ENCODE results near the gene TMUB2. TPM values are rescaled to one million over a fixed set of nuclear protein-coding genes. Genes with fewer than 3 reads are reported as not detected.

The TMUB2 gene
- total RNA-seq, 2 experiments from 2014 or later, result 42.2 to 42.7 TPM

DNA sequence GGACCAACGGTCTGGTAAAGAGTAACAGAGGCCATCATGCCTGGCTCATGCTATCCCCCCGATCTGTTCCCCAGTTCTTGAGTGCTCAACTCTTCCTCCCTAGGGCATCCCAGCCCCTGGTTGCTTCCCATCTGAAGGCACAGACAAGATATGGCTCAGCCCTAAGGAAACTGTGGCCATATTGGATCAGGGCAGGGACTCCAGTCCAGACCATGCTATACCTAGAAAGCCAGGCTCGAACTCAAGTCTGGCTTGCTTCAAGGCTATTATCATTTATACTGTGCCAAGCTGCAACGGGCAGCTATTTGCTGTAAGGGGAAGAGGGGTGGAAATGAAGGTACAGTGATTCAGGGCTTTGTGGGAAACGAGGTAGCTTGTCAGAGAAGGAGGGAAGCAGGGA is 29.9 kb downstream of the TMUB2 start:
- Mint-ChIP-seq H3K27me3 (no peaks in the 10 kb centered on the region), H3K36me3 (ENCODE audit: low read depth) (peaks cover 54% of the 10 kb centered on the region), H3K27ac (peak overlapping the region; percentile 81), H3K4me3 (peak overlapping the region; percentile 90), H3K9me3 (no peaks in the 10 kb centered on the region), H3K4me1 (peaks cover 41% of the 10 kb centered on the region)
- ChIA-PET POLR2A (interaction anchor here (0.7 to 18.0 kb wide), 9 partner anchors 22 to 1100 kb away, joined by 3 to 504 read pairs (median 3); partner anchors contain the start of genes ATXN7L3, HDAC5, MAP3K14 and SLC25A39), CTCF (interaction anchor here (0.9 to 3.8 kb wide), 6 partner anchors 9 to 129 kb away, joined by 4 to 31 read pairs (median 4); partner anchors contain the start of genes ATXN7L3, GRN and TMUB2)
- DNase-seq, result no peak

DNA sequence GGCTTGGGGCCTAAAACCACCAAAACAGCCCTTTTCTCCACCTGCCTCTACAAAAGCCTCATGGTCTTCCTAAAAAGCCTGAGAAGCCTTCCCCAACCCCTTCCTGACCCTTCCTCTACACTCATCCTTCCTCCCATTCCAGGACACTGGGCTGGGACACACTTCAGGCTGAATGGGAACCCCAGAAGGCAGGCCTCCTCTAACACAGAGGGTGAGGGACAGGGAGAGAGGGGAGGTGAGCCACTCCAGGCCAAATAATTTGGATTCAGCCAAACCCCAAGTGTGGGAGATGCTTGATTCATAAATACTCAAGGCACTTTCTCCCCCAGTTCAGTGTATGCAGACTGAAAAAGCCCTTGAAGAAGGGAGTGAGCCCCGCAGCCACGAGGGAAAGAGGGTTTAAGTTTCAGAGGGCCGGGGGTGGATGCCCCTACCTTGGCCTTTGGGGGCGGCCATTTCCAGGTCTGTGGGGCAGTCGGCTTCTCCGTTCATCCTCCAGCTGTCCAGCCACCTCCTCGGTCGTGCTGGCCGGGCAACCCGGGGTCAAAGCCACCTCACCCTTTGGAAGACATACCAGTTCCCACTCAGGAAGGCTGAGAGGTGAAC is 31.1 kb downstream of the TMUB2 start:
- Mint-ChIP-seq H3K4me3 (peak overlapping the region; percentile 90), H3K36me3 (ENCODE audit: low read depth) (peaks cover 52% of the 10 kb centered on the region), H3K9me3 (no peaks in the 10 kb centered on the region), H3K27ac (peak overlapping the region; percentile 81), H3K4me1 (peaks cover 47% of the 10 kb centered on the region), H3K27me3 (no peaks in the 10 kb centered on the region)
- peak; percentile 45 for DNase-seq
- ChIA-PET POLR2A (interaction anchor here (0.5 to 18.0 kb wide), 6 partner anchors 8 to 850 kb away, joined by 3 to 504 read pairs (median 8); partner anchors contain the start of genes ATXN7L3, HDAC5, SLC25A39 and TMUB2), CTCF (interaction anchor here (0.6 to 4.4 kb wide), 14 partner anchors 7 to 320 kb away, joined by 3 to 47 read pairs (median 6); partner anchors contain the start of genes GRN, TMEM101 and TMUB2)

DNA sequence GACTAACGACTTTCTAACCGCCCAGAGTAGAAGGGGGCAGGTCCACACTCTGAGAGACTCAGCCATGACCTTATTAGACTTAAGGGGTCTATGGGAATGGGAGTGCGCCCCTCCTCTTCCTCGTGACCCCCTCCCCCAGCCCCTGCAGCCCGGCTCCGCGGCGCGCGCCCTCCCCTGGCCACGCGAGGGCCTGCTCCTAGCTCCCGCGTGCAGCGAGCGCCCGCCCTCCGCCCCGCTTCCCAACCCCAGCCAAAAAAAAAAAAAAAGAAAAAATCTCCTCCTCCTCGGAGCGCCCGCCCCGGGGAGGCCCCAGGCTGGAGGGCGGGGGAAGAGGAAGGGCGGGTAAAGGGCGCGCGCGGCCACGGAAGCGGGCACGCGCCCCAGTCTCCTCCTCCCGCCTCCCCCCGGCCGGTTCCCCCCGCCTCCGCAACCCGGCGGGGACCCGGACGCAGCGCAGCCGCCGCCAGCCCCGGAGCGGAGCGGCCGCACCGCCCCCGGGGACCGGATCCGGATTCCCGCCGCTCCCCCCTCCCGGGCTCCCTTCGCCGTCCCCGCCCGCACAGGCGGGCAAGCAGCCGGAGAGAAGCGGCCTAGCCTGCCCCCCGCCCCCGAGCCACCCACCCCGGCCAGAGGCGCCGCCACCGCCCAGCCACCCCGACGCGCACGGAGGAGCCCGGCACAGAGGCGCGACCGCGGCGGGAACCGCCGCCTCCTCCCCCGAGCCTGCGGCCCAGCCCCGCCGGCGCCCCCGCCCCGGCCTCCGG is 31.8 kb downstream of the TMUB2 start:
- peak overlapping the region; percentile 81 for H3K27ac Mint-ChIP-seq
- H3K4me1 Mint-ChIP-seq, result peaks cover 47% of the 10 kb centered on the region
- peaks cover 45% of the 10 kb centered on the region for H3K36me3 Mint-ChIP-seq (ENCODE audit: low read depth)
- H3K4me3 Mint-ChIP-seq, result peak overlapping the region; percentile 90
- no peaks in the 10 kb centered on the region for H3K27me3 Mint-ChIP-seq
- ChIA-PET POLR2A (interaction anchor here (0.5 to 18.0 kb wide), 6 partner anchors 9 to 851 kb away, joined by 3 to 504 read pairs (median 7); partner anchors contain the start of genes ATXN7L3, SLC25A39 and TMUB2), CTCF (interaction anchor here (0.6 to 4.4 kb wide), 13 partner anchors 8 to 321 kb away, joined by 3 to 47 read pairs (median 6); partner anchors contain the start of genes TMEM101 and TMUB2)
- no peaks in the 10 kb centered on the region for H3K9me3 Mint-ChIP-seq
- DNase-seq, result peak; percentile 89

DNA sequence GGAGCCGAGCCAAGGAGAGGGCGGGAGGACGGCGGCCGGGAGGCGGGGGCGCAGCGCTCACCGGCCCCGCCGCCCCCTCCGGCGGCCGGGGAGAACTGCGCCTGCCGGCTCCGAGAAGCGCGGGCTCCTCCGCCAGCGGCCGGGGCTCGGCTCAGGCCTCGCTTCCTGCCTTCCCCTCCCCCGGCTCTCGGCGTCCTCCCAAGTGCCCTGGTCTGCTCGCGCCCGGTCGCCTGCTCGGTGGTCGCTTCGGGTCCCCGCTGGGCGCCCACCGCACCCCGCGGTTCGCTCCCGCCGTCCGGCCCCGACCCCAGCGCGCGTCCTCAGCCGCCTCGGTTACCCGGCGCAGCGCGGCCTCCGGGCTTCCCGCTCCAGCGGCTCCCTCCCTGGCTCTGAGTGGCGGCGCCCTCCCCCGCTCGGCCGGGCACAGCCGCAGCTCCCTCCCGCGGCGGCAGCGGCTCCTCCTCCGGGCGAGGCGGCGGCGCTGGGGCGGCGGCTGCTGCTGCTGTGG is 32.4 kb downstream of the TMUB2 start:
- POLR2A ChIA-PET, result interaction anchor here (1.1 to 18.0 kb wide), 8 partner anchors 8 to 1006 kb away, joined by 3 to 504 read pairs (median 4); partner anchors contain the start of genes ATXN7L3, HDAC5, SLC25A39 and TMUB2
- CTCF ChIA-PET, result interaction anchor here (1.4 to 4.4 kb wide), 5 partner anchors 9 to 135 kb away, joined by 4 to 47 read pairs (median 11); partner anchors contain the start of gene TMUB2
- Mint-ChIP-seq H3K9me3 (no peaks in the 10 kb centered on the region), H3K27ac (no peak overlapping the region), H3K4me3 (peak overlapping the region; percentile 13), H3K4me1 (peaks cover 42% of the 10 kb centered on the region), H3K27me3 (no peaks in the 10 kb centered on the region), H3K36me3 (ENCODE audit: low read depth) (peaks cover 39% of the 10 kb centered on the region)
- DNase-seq, result peak; percentile 75

GRCh38 chr17:44219616-44220212 is 32.9 kb downstream of the TMUB2 start, which contains the start of gene UBTF:
UBTF (minus strand) TSS chr17:44219675; CDS start chr17:44218229, 1,446 bp downstream.
- H3K36me3 Mint-ChIP-seq (ENCODE audit: low read depth), result peaks cover 33% of the 10 kb centered on the region
- H3K27ac Mint-ChIP-seq, result peak within 1 kb of the TSS; percentile 97
- peak; percentile 67 for DNase-seq
- POLR2A ChIA-PET, result interaction anchor here (0.6 to 18.0 kb wide), 17 partner anchors 8 to 1006 kb away, joined by 3 to 504 read pairs (median 3); partner anchors contain the start of genes ATXN7L3, GRN, HDAC5 and NMT1
- H3K9me3 Mint-ChIP-seq, result no peaks in the 10 kb centered on the region
- H3K27me3 Mint-ChIP-seq, result no peaks in the 10 kb centered on the region
- CTCF ChIA-PET, result interaction anchor here (0.7 to 4.4 kb wide), 6 partner anchors 9 to 276 kb away, joined by 3 to 47 read pairs (median 5); partner anchors contain the start of gene TMUB2
- H3K4me3 Mint-ChIP-seq, result peak within 1 kb of the TSS; percentile 90
- peaks cover 40% of the 10 kb centered on the region for H3K4me1 Mint-ChIP-seq

DNA sequence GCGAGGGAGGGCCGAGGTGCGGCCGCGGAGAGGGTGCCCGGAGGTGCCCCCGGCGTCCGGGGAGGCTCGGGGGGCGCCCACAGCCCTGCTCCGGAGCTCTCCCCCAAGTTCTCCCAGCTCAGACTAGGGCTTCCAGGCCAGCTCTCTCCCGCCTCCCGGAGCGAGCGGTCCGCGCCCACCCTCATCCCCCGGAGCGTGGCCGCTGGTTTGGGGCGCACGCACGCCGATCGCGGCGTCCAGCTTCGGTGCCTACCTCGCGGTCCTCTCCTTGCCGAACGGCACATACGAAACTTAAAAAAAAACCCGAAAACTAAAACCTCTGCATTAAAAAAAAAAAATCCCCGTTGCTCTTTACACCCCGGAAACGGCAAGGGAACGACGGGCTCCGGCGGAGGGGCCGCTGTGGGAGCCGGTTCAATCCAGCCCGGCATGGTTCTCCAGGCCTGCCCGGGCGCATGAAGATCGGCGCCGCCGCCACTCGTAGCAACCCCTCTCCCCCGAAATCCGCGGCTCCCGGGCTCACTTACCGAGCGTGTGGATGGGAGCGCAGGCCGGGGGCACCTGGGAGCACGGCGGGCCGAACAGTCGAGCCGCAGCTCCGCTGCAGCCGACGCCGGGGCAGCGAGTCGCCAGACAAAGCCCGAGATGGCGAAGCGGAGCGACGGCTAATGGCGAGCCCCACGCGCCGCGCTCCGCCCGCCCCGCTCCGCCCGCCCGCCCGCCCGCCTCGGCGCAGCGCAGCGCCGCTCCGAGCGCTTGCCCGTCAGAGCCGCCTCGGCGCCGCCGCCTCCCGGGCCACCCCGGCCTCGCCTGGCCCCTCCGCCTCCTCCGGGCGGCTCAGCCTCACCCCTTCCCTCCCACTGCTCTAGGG is 33.7 kb downstream of the TMUB2 start:
- peak overlapping the region; percentile 85 for H3K4me3 Mint-ChIP-seq
- CTCF ChIA-PET, result interaction anchor here (0.7 to 4.4 kb wide), 13 partner anchors 10 to 276 kb away, joined by 3 to 47 read pairs (median 6); partner anchors contain the start of genes FAM171A2, GRN and TMUB2
- no peaks in the 10 kb centered on the region for H3K27me3 Mint-ChIP-seq
- H3K36me3 Mint-ChIP-seq (ENCODE audit: low read depth), result peaks cover 26% of the 10 kb centered on the region
- peaks cover 33% of the 10 kb centered on the region for H3K4me1 Mint-ChIP-seq
- peak; percentile 63 for DNase-seq
- H3K9me3 Mint-ChIP-seq, result no peaks in the 10 kb centered on the region
- peak overlapping the region; percentile 97 for H3K27ac Mint-ChIP-seq
- POLR2A ChIA-PET, result interaction anchor here (0.6 to 18.0 kb wide), 21 partner anchors 9 to 1005 kb away, joined by 3 to 504 read pairs (median 4); partner anchors contain the start of genes ATXN7L3, GRN, HDAC5 and NMT1

DNA sequence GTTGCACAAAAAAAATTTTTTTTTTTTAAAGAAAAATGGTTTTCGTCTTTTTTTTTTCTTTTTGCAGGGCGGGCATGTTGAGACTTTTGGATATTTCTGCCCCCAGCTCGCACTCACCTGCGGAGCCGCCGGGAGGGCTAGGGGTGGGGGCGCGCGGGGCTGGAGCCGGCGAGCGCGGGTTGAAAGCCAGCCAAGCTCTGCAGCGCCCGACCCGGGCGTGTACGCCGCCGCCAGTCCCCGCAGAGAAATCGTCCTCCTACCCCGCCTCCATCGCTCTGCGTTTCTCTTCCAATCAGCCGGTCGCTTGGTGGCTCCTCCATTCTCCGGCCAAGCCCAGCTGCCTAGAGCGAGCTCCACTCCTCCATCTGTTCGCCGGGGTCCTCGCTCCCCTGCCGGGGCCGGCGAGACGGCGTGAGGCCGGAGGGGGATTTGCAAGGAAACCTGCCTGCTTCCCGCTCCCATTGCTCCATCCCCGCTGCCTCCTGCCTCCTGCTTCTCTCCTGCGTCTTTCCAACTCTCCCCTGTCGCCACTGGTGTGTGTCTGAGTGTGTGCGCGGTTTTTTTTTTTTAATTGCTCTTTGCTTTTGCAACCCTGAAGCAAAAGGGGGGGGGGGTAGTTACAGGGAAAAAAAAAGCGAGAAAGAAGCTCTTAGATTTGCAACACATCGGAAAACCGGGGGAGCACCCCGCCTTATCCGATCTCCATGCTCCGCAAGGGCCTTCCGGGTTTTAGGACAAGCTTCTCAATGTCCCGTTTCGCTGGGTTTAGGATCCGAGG is 34.5 kb downstream of the TMUB2 start:
- Mint-ChIP-seq H3K36me3 (ENCODE audit: low read depth) (peaks cover 18% of the 10 kb centered on the region), H3K9me3 (no peaks in the 10 kb centered on the region), H3K27me3 (no peaks in the 10 kb centered on the region), H3K4me3 (peak overlapping the region; percentile 85), H3K27ac (peak overlapping the region; percentile 84), H3K4me1 (peaks cover 24% of the 10 kb centered on the region)
- peak; percentile 73 for DNase-seq
- ChIA-PET POLR2A (interaction anchor here (0.6 to 18.0 kb wide), 26 partner anchors 9 to 678 kb away, joined by 3 to 504 read pairs (median 4); partner anchors contain the start of genes ATXN7L3, EFTUD2, GPATCH8 and GRN), CTCF (interaction anchor here (0.6 to 4.4 kb wide), 15 partner anchors 9 to 142 kb away, joined by 3 to 47 read pairs (median 6); partner anchors contain the start of genes FAM171A2, GRN and TMUB2)

DNA sequence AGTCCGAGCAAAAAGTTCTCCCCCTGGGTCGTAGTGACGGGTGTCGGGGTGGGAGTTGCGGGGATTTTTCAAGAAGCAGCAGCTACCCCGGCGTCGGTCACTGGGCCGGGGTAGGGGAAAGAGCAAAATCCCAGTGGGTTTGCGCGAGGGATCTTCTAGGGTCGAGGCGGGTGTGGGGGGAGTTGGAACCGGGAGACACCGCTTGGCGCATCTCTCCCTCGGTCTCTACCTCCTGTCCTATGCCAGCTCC is 35.0 kb downstream of the TMUB2 start:
- POLR2A ChIA-PET, result interaction anchor here (0.6 to 18.0 kb wide), 20 partner anchors 9 to 677 kb away, joined by 3 to 504 read pairs (median 4); partner anchors contain the start of genes ATXN7L3, EFTUD2, GPATCH8 and SLC25A39
- peaks cover 13% of the 10 kb centered on the region for H3K36me3 Mint-ChIP-seq (ENCODE audit: low read depth)

GRCh38 chr17:44222112-44222869 is 35.5 kb downstream of the TMUB2 start:
- Mint-ChIP-seq H3K36me3 (ENCODE audit: low read depth) (peaks cover 10% of the 10 kb centered on the region), H3K27me3 (no peaks in the 10 kb centered on the region), H3K27ac (peak overlapping the region; percentile 84), H3K4me1 (peaks cover 16% of the 10 kb centered on the region), H3K4me3 (peak overlapping the region; percentile 85), H3K9me3 (no peaks in the 10 kb centered on the region)
- ChIA-PET CTCF (interaction anchor here (0.7 to 4.4 kb wide), 10 partner anchors 8 to 141 kb away, joined by 3 to 47 read pairs (median 6); partner anchors contain the start of genes FAM171A2, GRN and TMUB2), POLR2A (interaction anchor here (0.6 to 18.0 kb wide), 19 partner anchors 11 to 677 kb away, joined by 3 to 504 read pairs (median 4); partner anchors contain the start of genes ATXN7L3, EFTUD2, GPATCH8 and SLC25A39)
- peak; percentile 57 for DNase-seq

More for the DNA sequence above, 35.0 kb downstream of the TMUB2 start:
- peaks cover 19% of the 10 kb centered on the region for H3K4me1 Mint-ChIP-seq
- no peaks in the 10 kb centered on the region for H3K9me3 Mint-ChIP-seq
- no peak for DNase-seq
- H3K27ac Mint-ChIP-seq, result peak overlapping the region; percentile 84
- H3K27me3 Mint-ChIP-seq, result no peaks in the 10 kb centered on the region
- H3K4me3 Mint-ChIP-seq, result peak overlapping the region; percentile 85
- CTCF ChIA-PET, result interaction anchor here (0.7 to 4.4 kb wide), 14 partner anchors 8 to 142 kb away, joined by 3 to 47 read pairs (median 6); partner anchors contain the start of genes FAM171A2, GRN and TMUB2
